Subcutaneous abdominal adipose tissue (tissue), 5 donors: ENCODE data around the gene FAM221A.
"Not testable (repeated sequence)": the region's sequence is repeated elsewhere in the genome, so short reads cannot be mapped to it uniquely, and the experiment has no call there.

ENCODE experiments used
- H3K27ac ChIP-seq: one replicate; pipeline ENCODE4 v1.7.0; 2013; ENCODE audit warnings: low read depth, mild to moderate bottlenecking, inconsistent platforms, low read length, moderate library complexity
- H3K27me3 ChIP-seq, 5 donors: one replicate each; pipeline ENCODE4 v1.7.0; 2013; ENCODE audit warnings: low read length in 5 of 5, inconsistent platforms in 1 of 5; ENCODE audit not compliant: control insufficient read depth in 5 of 5, insufficient read depth in 4 of 5
- H3K36me3 ChIP-seq, 5 donors: one replicate each; pipeline ENCODE4 v1.7.0; 2013; ENCODE audit warnings: low read length in 5 of 5; ENCODE audit not compliant: control insufficient read depth in 5 of 5, insufficient read depth in 5 of 5
- H3K4me1 ChIP-seq, 5 donors: one replicate each; pipeline ENCODE4 v1.7.0; 2013; ENCODE audit warnings: low read length in 5 of 5, mild to moderate bottlenecking in 3 of 5, moderate library complexity in 1 of 5; ENCODE audit not compliant: control insufficient read depth in 5 of 5, insufficient read depth in 5 of 5
- H3K4me3 ChIP-seq, 5 donors: one replicate each; pipeline ENCODE4 v1.7.0; 2013; ENCODE audit warnings: low read length in 5 of 5, low read depth in 1 of 5
- H3K9ac ChIP-seq, 5 donors: one replicate each; pipeline ENCODE4 v1.7.0; 2013; ENCODE audit warnings: low read length in 5 of 5, mild to moderate bottlenecking in 4 of 5, moderate library complexity in 3 of 5
- H3K9me3 ChIP-seq, 5 donors: one replicate each; pipeline ENCODE4 v1.7.0; 2013; ENCODE audit warnings: low read length in 5 of 5; ENCODE audit not compliant: control insufficient read depth in 5 of 5
- donor health status: healthy.
- donor health status: healthy.
- donor health status: healthy.
- donor health status: healthy.
- donor health status: healthy.

The FAM221A gene

DNA sequence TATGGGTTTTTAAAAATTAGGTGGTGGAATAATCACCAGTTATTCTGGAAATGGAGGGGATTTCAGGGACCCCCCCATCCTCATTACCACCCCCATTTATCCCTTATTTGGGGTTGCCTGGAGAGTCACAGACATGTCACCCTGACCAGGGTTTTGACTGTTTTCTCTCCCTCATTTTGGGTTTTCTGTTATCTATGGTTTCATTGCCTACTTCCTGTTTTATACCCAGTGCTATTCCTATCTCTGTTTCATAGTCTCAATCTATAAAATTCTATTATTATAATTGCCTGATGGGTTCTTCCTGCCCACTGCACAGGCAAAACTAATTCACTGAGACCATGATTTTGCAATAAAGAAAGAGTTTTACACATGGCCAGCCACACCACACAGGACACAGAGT is 15.9 kb upstream of the FAM221A start:
- H3K9me3 ChIP-seq = peaks cover 0 to under 1% (median 0%) of the 10 kb centered on the region in 5 donors
- H3K27ac ChIP-seq = no peak overlapping the region
- H3K36me3 ChIP-seq = no peaks in the 10 kb centered on the region
- H3K4me1 ChIP-seq = no peaks in the 10 kb centered on the region
- H3K27me3 ChIP-seq = no peaks in the 10 kb centered on the region
- H3K9ac ChIP-seq = no peak overlapping the region
- no peak overlapping the region for H3K4me3 ChIP-seq

DNA sequence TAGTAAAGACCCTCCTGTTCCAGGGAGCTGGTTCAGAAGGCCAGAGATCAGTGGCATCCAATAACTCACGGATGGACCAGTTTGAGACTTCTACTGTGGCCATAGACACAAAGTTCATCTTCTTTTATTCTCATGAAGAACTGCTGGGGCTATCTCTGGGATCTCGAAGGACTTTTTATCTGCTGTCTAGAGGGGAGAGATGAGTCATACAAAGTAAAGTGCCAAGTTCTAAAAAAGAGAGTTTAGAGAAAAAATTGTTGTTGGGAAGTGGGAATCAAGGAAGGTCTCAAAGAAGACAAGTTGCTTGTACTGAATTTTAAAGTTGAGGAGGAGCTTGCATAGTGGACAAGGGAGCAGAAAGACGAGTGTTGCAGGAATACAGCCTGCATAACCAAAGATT is 8.0 kb upstream of the FAM221A start:
- Histone ChIP-seq H3K4me3 (no peak overlapping the region), H3K4me1 (no peaks in the 10 kb centered on the region), H3K27me3 (no peaks in the 10 kb centered on the region), H3K9me3 (no peaks in the 10 kb centered on the region), H3K36me3 (no peaks in the 10 kb centered on the region), H3K27ac (no peak overlapping the region), H3K9ac (no peak overlapping the region)

DNA sequence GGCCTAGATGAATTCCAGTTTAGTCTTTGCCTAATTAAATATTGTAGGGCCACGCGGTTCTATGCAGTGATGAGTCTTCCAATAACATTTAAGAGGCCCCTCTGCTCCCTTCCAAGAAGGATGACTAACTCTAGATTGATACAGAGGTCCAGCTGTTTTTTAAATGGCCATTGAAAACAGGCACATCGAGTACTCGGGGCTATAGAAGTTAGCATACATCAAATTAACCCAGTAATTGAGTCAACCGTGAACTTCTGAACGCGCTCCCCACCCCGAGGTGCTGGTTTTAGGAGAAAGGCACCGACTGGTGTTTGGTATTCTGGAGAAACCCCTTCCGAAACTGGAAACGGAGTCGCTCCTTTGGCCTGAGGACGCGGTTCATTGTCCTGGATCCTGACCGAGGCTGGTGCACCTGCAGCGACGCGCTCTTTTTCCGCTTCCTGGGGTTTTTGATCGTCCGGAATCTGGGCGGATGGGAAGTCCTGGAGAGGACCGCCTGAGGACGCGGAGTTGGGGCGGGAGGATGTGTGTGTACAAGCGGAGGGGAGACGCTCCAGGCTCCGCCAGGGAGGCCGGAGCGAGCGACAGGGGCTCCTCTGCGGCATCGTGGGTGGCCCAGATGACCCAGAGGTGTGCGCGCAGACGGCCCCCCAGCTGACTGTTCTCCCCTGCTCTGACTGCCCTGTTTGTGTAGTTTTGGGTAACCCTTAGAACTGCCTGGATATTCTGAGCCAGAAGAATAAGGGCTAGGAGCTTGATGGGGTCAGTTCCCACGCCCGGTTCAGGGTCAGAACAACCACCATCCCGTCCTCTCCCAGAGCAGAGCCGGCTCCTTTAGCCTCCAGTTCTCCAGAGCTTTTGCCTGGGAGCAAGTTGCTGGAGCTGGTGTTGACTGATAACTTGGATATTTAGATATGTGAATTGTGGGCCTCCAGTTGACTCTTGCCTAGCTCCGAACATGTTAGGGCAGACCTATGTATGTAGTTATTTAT is 711 bp downstream of the FAM221A start:
- H3K4me3 ChIP-seq = peak overlapping the region; percentile 76 to 97 (median 86)
- no peaks in the 10 kb centered on the region for H3K27me3 ChIP-seq
- no peaks in the 10 kb centered on the region for H3K9me3 ChIP-seq
- H3K4me1 ChIP-seq = peaks cover 2 to 16% (median 10%) of the 10 kb centered on the region in 5 donors
- peak overlapping the region; percentile 57 for H3K27ac ChIP-seq
- H3K9ac ChIP-seq = peak overlapping the region in 4 of 5 donors; percentile 56 to 80 (median 73)
- H3K36me3 ChIP-seq = no peaks in the 10 kb centered on the region

DNA sequence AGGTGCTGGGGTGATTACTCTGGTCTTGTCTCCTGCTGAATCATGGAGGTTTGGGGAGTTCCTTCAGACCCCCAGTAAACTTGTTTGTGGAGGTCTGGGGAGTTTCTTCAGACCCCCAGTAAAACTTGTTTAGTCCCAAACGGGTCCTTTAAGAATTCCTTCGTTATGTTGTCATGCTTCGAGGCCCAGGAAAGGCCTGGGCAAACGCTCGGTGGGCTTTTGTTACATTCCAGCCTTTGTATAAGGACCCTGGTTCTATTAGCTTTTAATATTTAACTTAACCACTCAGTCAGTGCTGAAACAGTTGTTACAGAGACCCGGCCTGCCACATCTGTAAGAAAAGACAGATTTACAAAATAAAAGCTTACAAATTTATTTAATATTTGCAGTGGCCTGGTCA is 4.0 kb downstream of the FAM221A start:
- not testable (repeated sequence) for H3K36me3 ChIP-seq, H3K9me3 ChIP-seq, H3K9ac ChIP-seq, H3K27me3 ChIP-seq, H3K4me3 ChIP-seq, H3K27ac ChIP-seq
- H3K4me1 ChIP-seq = peaks cover 2 to 16% (median 10%) of the 10 kb centered on the region in 5 donors

DNA sequence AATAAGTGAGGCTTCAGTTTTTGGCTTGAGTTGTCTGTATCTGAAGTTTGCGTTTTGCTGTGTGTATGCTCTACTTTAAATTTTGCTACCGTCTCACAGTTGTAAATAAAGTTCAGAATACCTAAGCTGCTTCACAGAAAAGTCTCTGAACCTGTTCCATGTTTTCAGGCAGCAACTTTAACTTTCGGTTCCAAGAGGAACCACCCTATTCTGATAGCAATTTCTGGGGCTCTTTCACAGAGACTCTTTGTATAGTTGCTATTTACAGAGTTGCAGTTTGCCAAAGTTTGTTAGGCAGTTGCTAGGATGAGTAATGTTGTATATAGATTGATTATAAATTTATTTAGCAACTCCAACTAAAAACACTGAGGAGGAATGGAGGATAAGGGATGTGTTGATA is 5.7 kb downstream of the FAM221A start:
- H3K27me3 ChIP-seq = no peaks in the 10 kb centered on the region
- H3K4me1 ChIP-seq = peaks cover 2 to 7% (median 5%) of the 10 kb centered on the region in 5 donors
- H3K27ac ChIP-seq = no peak overlapping the region
- H3K9me3 ChIP-seq = no peaks in the 10 kb centered on the region
- no peak overlapping the region for H3K4me3 ChIP-seq
- no peak overlapping the region for H3K9ac ChIP-seq
- peaks cover 0 to 11% (median 4%) of the 10 kb centered on the region in 5 donors for H3K36me3 ChIP-seq

DNA sequence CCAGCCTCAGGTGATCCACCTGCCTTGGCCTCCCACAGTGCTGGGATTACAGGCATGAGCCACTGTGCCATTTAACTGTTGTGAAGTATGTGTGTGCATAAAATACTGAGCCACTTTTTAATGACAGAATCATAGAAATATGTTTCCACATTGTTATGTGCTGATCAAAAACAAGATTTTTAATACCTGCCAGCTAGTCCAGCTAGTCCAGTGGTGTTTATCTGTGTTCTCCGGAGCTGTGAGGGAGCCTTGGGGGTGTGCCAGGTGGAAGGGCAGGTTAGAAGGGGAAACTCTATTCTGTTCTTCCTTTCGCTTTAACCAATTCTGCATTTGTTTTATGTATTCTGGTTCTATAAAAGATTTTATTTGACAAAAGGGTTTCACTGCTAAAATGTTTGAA is 7.0 kb downstream of the FAM221A start:
- H3K4me3 ChIP-seq = no peak overlapping the region
- H3K27ac ChIP-seq = no peak overlapping the region
- H3K9ac ChIP-seq = no peak overlapping the region
- H3K36me3 ChIP-seq = peaks cover 0 to 18% (median 5%) of the 10 kb centered on the region in 5 donors
- H3K9me3 ChIP-seq = no peaks in the 10 kb centered on the region
- H3K4me1 ChIP-seq = no peaks in the 10 kb centered on the region
- no peaks in the 10 kb centered on the region for H3K27me3 ChIP-seq

DNA sequence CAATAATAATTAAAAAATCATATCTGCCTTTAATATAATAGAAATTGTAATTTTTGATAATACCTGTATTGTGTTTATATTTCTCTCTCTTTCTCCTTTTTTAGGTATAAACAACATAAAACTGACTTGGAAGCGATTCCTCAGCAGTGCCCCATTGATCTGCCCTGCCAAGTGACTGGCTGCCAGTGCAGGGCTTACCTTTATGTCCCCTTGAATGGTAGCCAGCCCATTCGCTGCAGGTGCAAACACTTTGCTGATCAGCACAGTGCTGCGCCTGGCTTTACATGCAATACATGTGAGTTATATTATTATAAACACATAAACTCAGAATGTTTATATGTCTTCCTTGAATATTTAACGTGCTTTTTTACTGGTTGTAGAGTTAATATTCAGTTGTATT is 9.2 kb downstream of the FAM221A start:
- Histone ChIP-seq H3K36me3 (peaks cover 2 to 25% (median 11%) of the 10 kb centered on the region in 5 donors), H3K27me3 (no peaks in the 10 kb centered on the region)

DNA sequence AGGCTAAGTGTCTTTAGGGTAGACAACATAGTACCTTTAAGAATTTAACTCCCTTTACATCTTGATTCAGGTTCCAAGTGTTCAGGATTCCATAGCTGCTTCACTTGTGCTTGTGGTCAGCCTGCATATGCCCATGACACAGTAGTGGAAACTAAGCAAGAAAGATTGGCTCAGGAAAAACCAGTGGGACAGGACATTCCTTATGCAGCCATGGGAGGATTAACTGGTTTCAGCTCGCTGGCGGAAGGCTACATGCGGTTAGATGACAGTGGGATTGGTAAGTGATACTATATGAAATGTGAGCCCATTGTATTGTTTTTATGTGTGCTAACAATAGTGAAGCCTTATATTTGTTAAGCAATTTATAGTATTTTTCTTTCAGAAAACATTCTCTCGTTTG is 11.3 kb downstream of the FAM221A start:
- H3K36me3 ChIP-seq = peaks cover 4 to 28% (median 11%) of the 10 kb centered on the region in 5 donors
- H3K9me3 ChIP-seq = no peaks in the 10 kb centered on the region
- H3K4me1 ChIP-seq = no peaks in the 10 kb centered on the region
- H3K4me3 ChIP-seq = no peak overlapping the region
- H3K27ac ChIP-seq = no peak overlapping the region
- H3K27me3 ChIP-seq = no peaks in the 10 kb centered on the region
- H3K9ac ChIP-seq = no peak overlapping the region

More for the DNA sequence above, 9.2 kb downstream of the FAM221A start:
- Histone ChIP-seq H3K4me1 (no peaks in the 10 kb centered on the region), H3K9me3 (no peaks in the 10 kb centered on the region), H3K4me3 (no peak overlapping the region), H3K27ac (no peak overlapping the region), H3K9ac (no peak overlapping the region)

DNA sequence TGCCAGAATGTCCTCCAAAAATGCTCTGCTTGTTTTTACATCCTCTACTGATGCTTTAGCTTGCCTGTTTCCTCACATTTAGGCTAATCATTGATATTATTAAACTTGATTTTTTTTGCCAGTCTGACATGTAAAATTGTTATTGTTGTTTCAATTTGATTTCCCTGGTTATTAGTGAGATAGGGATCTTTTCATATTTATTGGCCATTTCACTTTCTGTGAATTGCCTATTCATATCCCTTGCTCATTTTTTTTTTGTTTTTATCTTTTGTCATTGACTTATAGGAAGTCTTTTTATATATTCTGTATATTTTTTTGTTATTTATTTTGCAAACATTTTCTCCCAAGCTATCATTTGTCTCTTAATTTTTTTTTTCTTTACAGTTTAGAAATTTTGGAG is 13.2 kb downstream of the FAM221A start:
- Histone ChIP-seq H3K27me3 (no peaks in the 10 kb centered on the region), H3K4me3 (no peak overlapping the region), H3K27ac (no peak overlapping the region), H3K36me3 (peaks cover 4 to 28% (median 11%) of the 10 kb centered on the region in 5 donors), H3K9me3 (no peaks in the 10 kb centered on the region), H3K9ac (no peak overlapping the region), H3K4me1 (no peaks in the 10 kb centered on the region)

DNA sequence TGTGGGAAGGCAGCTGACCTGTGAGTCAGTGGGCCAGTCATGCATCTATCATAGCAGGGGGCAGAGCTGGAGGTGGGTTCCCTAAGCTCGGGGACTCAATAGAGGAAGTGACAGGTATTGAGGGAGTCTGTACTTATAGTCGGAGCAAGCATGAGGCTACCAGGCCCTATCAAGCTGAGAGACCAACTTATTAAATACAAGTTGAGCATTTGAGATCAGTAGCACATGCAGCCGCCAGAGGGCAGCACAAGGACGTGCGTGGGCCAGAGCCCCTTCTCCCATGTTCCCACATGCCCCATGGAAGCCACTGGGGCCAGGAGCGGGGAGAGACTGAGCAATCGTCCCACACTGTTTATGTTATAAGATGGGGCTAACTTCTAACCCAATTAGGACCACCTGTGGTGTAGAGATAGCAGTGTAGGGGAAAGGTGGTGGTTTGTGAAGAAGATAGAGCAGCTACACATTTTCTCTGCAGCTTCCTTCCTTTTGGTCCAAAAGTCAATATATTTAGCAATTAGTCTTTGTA is 17.0 kb downstream of the FAM221A start:
- no peaks in the 10 kb centered on the region for H3K27me3 ChIP-seq
- H3K27ac ChIP-seq = no peak overlapping the region
- no peaks in the 10 kb centered on the region for H3K4me1 ChIP-seq
- H3K9ac ChIP-seq = no peak overlapping the region
- no peak overlapping the region for H3K4me3 ChIP-seq
- H3K36me3 ChIP-seq = peaks cover 2 to 20% (median 8%) of the 10 kb centered on the region in 5 donors
- H3K9me3 ChIP-seq = no peaks in the 10 kb centered on the region
